Suprapubic skin (tissue), 4 donors: ENCODE measurements around the gene PGM2L1. TPM values are rescaled to one million over a fixed set of nuclear protein-coding genes. Genes with fewer than 3 reads are reported as not detected.

Experiments
- DNase-seq, 2 donors: peaks; one replicate each; pipeline ENCODE4 v3.0.0-alpha.2; 2019; ENCODE audit warnings: low spot score in 2 of 2
- H3K27ac ChIP-seq: fragments of 200-600 bp; sonication (generic); one replicate; pipeline ENCODE4 v1.5.1; 2019
- H3K27me3 ChIP-seq: fragments of 200-600 bp; sonication (generic); one replicate; pipeline ENCODE4 v1.5.1; 2019
- H3K36me3 ChIP-seq: fragments of 200-600 bp; sonication (generic); one replicate; pipeline ENCODE4 v1.5.1; 2019
- H3K4me1 ChIP-seq: fragments of 200-600 bp; sonication (generic); one replicate; pipeline ENCODE4 v1.5.1; 2019
- H3K4me3 ChIP-seq: fragments of 200-600 bp; sonication (generic); one replicate; pipeline ENCODE4 v1.5.1; 2019; ENCODE audit warnings: mild to moderate bottlenecking
- H3K9me3 ChIP-seq: fragments of 200-600 bp; sonication (generic); one replicate; pipeline ENCODE4 v1.5.1; 2019
- CTCF ChIP-seq, 2 donors: fragments of 200-600 bp in 1 of 2; fragments of 450-650 bp in 1 of 2; sonication (generic) in 1 of 2; IDR thresholded peaks; one replicate each; pipeline ENCODE4 v1.5.1; 2016 to 2019; ENCODE audit warnings: antibody characterized with exemption in 2 of 2, mild to moderate bottlenecking in 1 of 2, moderate library complexity in 1 of 2
- EP300 ChIP-seq: sonication (generic); formaldehyde crosslinking; IDR thresholded peaks from one replicate; pipeline ENCODE4 v1.6.1; 2017; ENCODE audit warnings: antibody characterized with exemption
- POLR2A ChIP-seq, 2 donors: fragments of 450-650 bp; IDR thresholded peaks; one replicate each; pipeline ENCODE4 v1.6.1; 2017; ENCODE audit warnings: antibody characterized with exemption in 2 of 2, mild to moderate bottlenecking in 2 of 2, moderate library complexity in 2 of 2
- POLR2AphosphoS5 ChIP-seq, 3 donors: sonication (generic); formaldehyde crosslinking; IDR thresholded peaks; one replicate each; pipeline ENCODE4 v1.6.1; 2017; ENCODE audit warnings: antibody characterized with exemption in 3 of 3
- WGBS: methylation state at CpG from one replicate; pipeline ENCODE4 v1.1.5; 2018; 5-methylcytosine and 5-hydroxymethylcytosine counted together
- total RNA-seq, 4 donors: library from RNA; depleted of rRNA; stranded (reverse); fragments of >200 nt; gene quantifications; one replicate each; pipeline ENCODE4 v1.1.0, GENCODE V29; 2016

Gene PGM2L1
- total RNA-seq, 4 donors from 2014 or later = 0.91 to 3.9 (median 2.0) TPM

- H3K36me3 ChIP-seq = no peaks in the 10 kb centered on the region
- 61% methylated on average over 2 of the region's 2 CpGs for WGBS
- H3K9me3 ChIP-seq = no peaks in the 10 kb centered on the region
- no peak for TF ChIP-seq POLR2AphosphoS5 (IDR thresholded peaks at IDR 0.05)
- TF ChIP-seq EP300 = no peak
- TF ChIP-seq CTCF (IDR thresholded peaks at IDR 0.05) = no peak
- TF ChIP-seq POLR2A (IDR thresholded peaks at IDR 0.05) = no peak
- DNase-seq = no peak
- no peak overlapping the region for H3K27ac ChIP-seq
- peaks cover 10% of the 10 kb centered on the region for H3K4me1 ChIP-seq
- H3K27me3 ChIP-seq = no peaks in the 10 kb centered on the region
- no peak overlapping the region for H3K4me3 ChIP-seq
Measured at GRCh38 chr11:74320538-74320937, 77.7 kb downstream of the PGM2L1 start.

GRCh38 chr11:74319139-74319816 lies 79.0 kb downstream of the PGM2L1 start:
- 54% methylated on average over 5 of the region's 5 CpGs for WGBS
- Histone ChIP-seq H3K9me3 (no peaks in the 10 kb centered on the region), H3K27ac (no peak overlapping the region), H3K4me3 (no peak overlapping the region), H3K36me3 (no peaks in the 10 kb centered on the region), H3K27me3 (no peaks in the 10 kb centered on the region), H3K4me1 (peaks cover 7% of the 10 kb centered on the region)
- TF ChIP-seq POLR2AphosphoS5 (IDR thresholded peaks at IDR 0.05) (no peak), CTCF (IDR thresholded peaks at IDR 0.05) (no peak), POLR2A (IDR thresholded peaks at IDR 0.05) (no peak), EP300 (no peak)
- no peak for DNase-seq

- Histone ChIP-seq H3K36me3 (no peaks in the 10 kb centered on the region), H3K27me3 (no peaks in the 10 kb centered on the region), H3K9me3 (no peaks in the 10 kb centered on the region), H3K4me1 (peaks cover 7% of the 10 kb centered on the region), H3K4me3 (no peak overlapping the region), H3K27ac (no peak overlapping the region)
- no peak for TF ChIP-seq CTCF (IDR thresholded peaks at IDR 0.05)
- no peak for TF ChIP-seq EP300
- no peak for TF ChIP-seq POLR2AphosphoS5 (IDR thresholded peaks at IDR 0.05)
- no peak for TF ChIP-seq POLR2A (IDR thresholded peaks at IDR 0.05)
- no peak for DNase-seq
- 79% methylated on average over 1 of the region's 1 CpG for WGBS
Measured at GRCh38 chr11:74318241-74318932, 79.8 kb downstream of the PGM2L1 start.

- Histone ChIP-seq H3K9me3 (no peaks in the 10 kb centered on the region), H3K27me3 (no peaks in the 10 kb centered on the region), H3K36me3 (no peaks in the 10 kb centered on the region), H3K4me1 (peaks cover under 1% of the 10 kb centered on the region), H3K27ac (no peak overlapping the region), H3K4me3 (no peak overlapping the region)
- DNase-seq = no peak
- no peak for TF ChIP-seq EP300
- TF ChIP-seq POLR2AphosphoS5 (IDR thresholded peaks at IDR 0.05) = no peak
- TF ChIP-seq CTCF (IDR thresholded peaks at IDR 0.05) = no peak
- TF ChIP-seq POLR2A (IDR thresholded peaks at IDR 0.05) = no peak
Measured at GRCh38 chr11:74316772-74317505, 81.3 kb downstream of the PGM2L1 start.

- 90% methylated on average over 1 of the region's 1 CpG for WGBS
- Histone ChIP-seq H3K4me3 (no peak overlapping the region), H3K36me3 (no peaks in the 10 kb centered on the region), H3K4me1 (peaks cover 12% of the 10 kb centered on the region), H3K27ac (no peak overlapping the region), H3K27me3 (no peaks in the 10 kb centered on the region), H3K9me3 (no peaks in the 10 kb centered on the region)
- TF ChIP-seq CTCF (IDR thresholded peaks at IDR 0.05) (no peak), EP300 (no peak), POLR2A (IDR thresholded peaks at IDR 0.05) (no peak), POLR2AphosphoS5 (IDR thresholded peaks at IDR 0.05) (no peak)
- DNase-seq = no peak
Measured at GRCh38 chr11:74312326-74312725, 85.9 kb downstream of the PGM2L1 start.
